IMR-90 (cell line): Measurements from ENCODE around the gene C11orf65. TPM values are rescaled to one million over a fixed set of nuclear protein-coding genes. Genes with fewer than 3 reads are reported as not detected.
"Not testable (repeated sequence)": the region's sequence is repeated elsewhere in the genome, so short reads cannot be mapped to it uniquely, and the experiment has no call there.

Experiments used
- ATAC-seq: fragments of 200-7000 bp; cut with Tn5 transposase; 2 replicates; pipeline ENCODE4 v1.9.1; 2020; ENCODE audit warnings: low read depth, mild to moderate bottlenecking, moderate library complexity
- BruUV-seq: library from RNA; stranded (reverse); fragments of 400-500 nt; replicated peaks from 2 replicates; lab custom pipeline; 2021; lab: Mats Ljungman, UMichigan
- CTCF ChIA-PET: fragments of 300-600 bp; formaldehyde crosslinking; extraction: SDS; loops from one replicate; lab custom pipeline; 2021; ENCODE audit warnings: antibody characterized with exemption; lab: Yijun Ruan, JAX
- POLR2A ChIA-PET: fragments of 300-600 bp; sonication (Branson Sonifier 250); formaldehyde crosslinking; loops from one replicate; lab custom pipeline; 2022; ENCODE audit warnings: antibody characterized with exemption; ENCODE audit not compliant: unreplicated experiment; lab: Charles Lee
- DNase-seq: peaks from one replicate; pipeline ENCODE4 v3.0.0; 2013
- H2AFZ ChIP-seq: replicated peaks from 2 replicates; pipeline ENCODE3; 2013; ENCODE audit warnings: low read length, mild to moderate bottlenecking; ENCODE audit not compliant: poor library complexity
- H2AK5ac ChIP-seq: 2 replicates; pipeline ENCODE4 v1.6.1; 2013; ENCODE audit warnings: low read depth, low read length, inconsistent platforms
- H2AK9ac ChIP-seq: replicated peaks from 2 replicates; pipeline ENCODE3; 2013; ENCODE audit warnings: mild to moderate bottlenecking, low read depth, low read length, moderate library complexity; ENCODE audit not compliant: poor library complexity
- H2BK120ac ChIP-seq: 2 replicates; pipeline ENCODE4 v1.6.1; 2013; ENCODE audit warnings: low read depth, low read length, inconsistent platforms
- H2BK15ac ChIP-seq: 3 replicates; pipeline ENCODE4 v1.6.1; 2013; ENCODE audit warnings: low read depth, low read length, inconsistent platforms
- H2BK20ac ChIP-seq: 2 replicates; pipeline ENCODE4 v1.6.1; 2013; ENCODE audit warnings: low read depth, mild to moderate bottlenecking, inconsistent platforms, low read length, moderate library complexity
- H2BK5ac ChIP-seq: 2 replicates; pipeline ENCODE4 v1.6.1; 2013; ENCODE audit warnings: mild to moderate bottlenecking, low read depth, low read length, inconsistent platforms; ENCODE audit not compliant: poor library complexity, severe bottlenecking
- H3K14ac ChIP-seq: replicated peaks from 2 replicates; pipeline ENCODE4 v1.6.1; 2013; ENCODE audit warnings: low read depth, low read length, inconsistent platforms
- H3K18ac ChIP-seq: 2 replicates; pipeline ENCODE4 v1.6.1; 2013; ENCODE audit warnings: low read depth, low read length, control low read depth
- H3K23ac ChIP-seq: 2 replicates; pipeline ENCODE4 v1.6.1; 2013; ENCODE audit warnings: low read depth, low read length, inconsistent platforms
- H3K27ac ChIP-seq: 2 replicates; pipeline ENCODE4 v1.5.1; 2013; ENCODE audit warnings: mild to moderate bottlenecking, control low read depth, low read length; ENCODE audit not compliant: insufficient read depth
- H3K27me3 ChIP-seq: 2 replicates; pipeline ENCODE4 v1.6.1; 2013; ENCODE audit warnings: low read length; ENCODE audit not compliant: control insufficient read depth, insufficient read depth
- H3K36me3 ChIP-seq: 2 replicates; pipeline ENCODE4 v1.6.1; 2013; ENCODE audit warnings: low read length, mixed read lengths; ENCODE audit not compliant: control insufficient read depth, insufficient read depth
- H3K4ac ChIP-seq: 2 replicates; pipeline ENCODE4 v1.6.1; 2013; ENCODE audit warnings: low read depth, low read length, inconsistent platforms
- H3K4me1 ChIP-seq: 2 replicates; pipeline ENCODE4 v1.6.1; 2013; ENCODE audit warnings: low read length, mixed read lengths; ENCODE audit not compliant: control insufficient read depth, insufficient read depth
- H3K4me2 ChIP-seq: 2 replicates; pipeline ENCODE4 v1.6.1; 2013; ENCODE audit warnings: low read depth, mild to moderate bottlenecking, control low read depth, low read length, moderate library complexity
- H3K4me3 ChIP-seq: 2 replicates; pipeline ENCODE4 v1.5.1; 2013; ENCODE audit warnings: low read depth, mild to moderate bottlenecking, control low read depth, low read length, moderate library complexity; ENCODE audit not compliant: insufficient read depth
- H3K56ac ChIP-seq: 2 replicates; pipeline ENCODE4 v1.6.1; 2013; ENCODE audit warnings: low read length, inconsistent platforms; ENCODE audit not compliant: insufficient read depth; ENCODE audit errors: extremely low read depth
- H3K79me1 ChIP-seq, 2 experiments: 2 replicates each; pipeline ENCODE4 v1.6.1; 2013; ENCODE audit warnings: low read length in 2 of 2, inconsistent platforms in 1 of 2, low read depth in 1 of 2
- H3K9ac ChIP-seq: 2 replicates; pipeline ENCODE4 v1.6.1; 2013; ENCODE audit warnings: low read depth, low read length, control low read depth
- H3K9me1 ChIP-seq: 2 replicates; pipeline ENCODE4 v1.6.1; 2013; ENCODE audit warnings: low read length, inconsistent platforms; ENCODE audit not compliant: insufficient read depth
- H3K9me3 ChIP-seq: 2 replicates; pipeline ENCODE4 v1.6.1; 2013; ENCODE audit warnings: low read length; ENCODE audit not compliant: control insufficient read depth, insufficient read depth
- H4K20me1 ChIP-seq: 2 replicates; pipeline ENCODE4 v1.6.1; 2013; ENCODE audit warnings: low read length, inconsistent platforms; ENCODE audit not compliant: insufficient read depth
- H4K5ac ChIP-seq: 2 replicates; pipeline ENCODE4 v1.6.1; 2013; ENCODE audit warnings: mild to moderate bottlenecking, low read depth, low read length, control low read depth
- H4K8ac ChIP-seq, 2 experiments: 2 replicates each; pipeline ENCODE4 v1.6.1; 2013; ENCODE audit warnings: low read depth in 2 of 2, low read length in 2 of 2, control low read depth in 1 of 2, inconsistent platforms in 1 of 2
- H4K91ac ChIP-seq: 2 replicates; pipeline ENCODE4 v1.6.1; 2013; ENCODE audit warnings: low read depth, low read length, inconsistent platforms; ENCODE audit not compliant: insufficient read depth
- MAFK ChIP-seq: IDR thresholded peaks from 2 replicates; pipeline ENCODE4 v1.6.1; 2012; ENCODE audit warnings: low read depth, low read length, improper control_type of control experiment
- WGBS, 2 experiments: methylation state at CpG; one replicate each; pipeline versions ENCODE4 v1.1.5 to v1.1.7; 2013; ENCODE audit warnings: missing lambda C conversion rate in 2 of 2; ENCODE audit not compliant: insufficient read length in 1 of 2; ENCODE audit errors: extremely low coverage in 2 of 2; 5-methylcytosine and 5-hydroxymethylcytosine counted together
- dilution Hi-C: fragments of 300-500 bp; cut with HindIII; formaldehyde crosslinking; loops from one replicate; pipeline ENCODE4 v1.14.3; 2018; ENCODE audit warnings: low sequenced_read_pairs; ENCODE audit not compliant: unreplicated experiment
- in situ Hi-C: fragments of 300-500 bp; cut with MboI; formaldehyde crosslinking; loops from 3 replicates; pipeline ENCODE4 v1.14.3; 2019; ENCODE audit warnings: low sequenced_read_pairs, inconsistent platforms, mixed read lengths
- intact Hi-C: fragments of 100-400 bp; cut with micrococcal nuclease; formaldehyde crosslinking; loops from 2 replicates; pipeline ENCODE4 v1.10.0; 2022
- polyA plus RNA-seq, 3 experiments: library from polyadenylated mRNA; depleted of rRNA; stranded (reverse); fragments of >200 nt; gene quantifications; 2 replicates each; pipeline ENCODE4 v1.2.3, GENCODE V29; 2012; ENCODE audit warnings: low replicate concordance in 1 of 3
- total RNA-seq: library from RNA; depleted of rRNA; stranded (reverse); fragments of >200 nt; gene quantifications from 2 replicates; pipeline ENCODE4 v1.2.3, GENCODE V29; 2012

Gene C11orf65
- total and polyA plus RNA-seq, 2 of the 4 experiments (the other 2 are of a cell fraction): 0.12 to 0.18 TPM

- Histone ChIP-seq H3K9me1 (no peaks in the 10 kb centered on the region), H3K4me2 (no peak overlapping the region), H3K36me3 (no peaks in the 10 kb centered on the region), H3K14ac (no peak overlapping the region), H3K4me1 (no peaks in the 10 kb centered on the region), H3K27me3 (no peaks in the 10 kb centered on the region), H3K18ac (no peak overlapping the region), H3K23ac (no peak overlapping the region), H3K9ac (no peak overlapping the region), H3K4ac (no peak overlapping the region), H3K4me3 (no peak overlapping the region), H4K20me1 (no peaks in the 10 kb centered on the region), H2BK20ac (no peak overlapping the region), H4K5ac (no peak overlapping the region), H2AK5ac (no peak overlapping the region), H2BK120ac (no peak overlapping the region), H2AK9ac (no peak overlapping the region), H3K79me1 (no peaks in the 10 kb centered on the region), H2BK5ac (no peak overlapping the region), H3K9me3 (no peaks in the 10 kb centered on the region), H2AFZ (no peak overlapping the region), H2BK15ac (no peak overlapping the region), H3K27ac (no peak overlapping the region), H4K91ac (no peak overlapping the region), H3K56ac (no peak overlapping the region), H4K8ac (no peak overlapping the region)
- ChIA-PET POLR2A (no interaction called here), CTCF (no interaction called here)
- ATAC-seq: no peak
- DNase-seq: no peak
- TF ChIP-seq MAFK: no peak
- no CpG with 5 or more reads among the region's 6 CpGs for WGBS, 2 experiments
- intact Hi-C loops (no loop called here), in situ Hi-C loops (no loop called here), dilution Hi-C loops (no loop called here)
- BruUV-seq: no TSS peak
Observed at GRCh38 chr11:108398439-108398838, 68.9 kb downstream of the C11orf65 start.

- H3K56ac ChIP-seq, H3K23ac ChIP-seq, H2BK20ac ChIP-seq, H3K79me1 ChIP-seq, H3K14ac ChIP-seq, H2BK15ac ChIP-seq, H4K5ac ChIP-seq, H3K4me1 ChIP-seq, H3K9me1 ChIP-seq, dilution Hi-C loops, H3K36me3 ChIP-seq, H3K9ac ChIP-seq, H3K4me2 ChIP-seq, BruUV-seq, DNase-seq, H3K27ac ChIP-seq, H2BK5ac ChIP-seq, H3K18ac ChIP-seq, H2BK120ac ChIP-seq, H4K91ac ChIP-seq, H4K8ac ChIP-seq, POLR2A ChIA-PET, H3K4ac ChIP-seq, H3K27me3 ChIP-seq, H2AK5ac ChIP-seq, intact Hi-C loops, H2AFZ ChIP-seq, H3K9me3 ChIP-seq, ATAC-seq, H3K4me3 ChIP-seq, in situ Hi-C loops, H2AK9ac ChIP-seq, H4K20me1 ChIP-seq: not testable (repeated sequence)
- CTCF ChIA-PET: interaction anchor here (0.9 kb wide), 1 partner anchor 32 kb away, joined by 3 read pairs; no protein-coding TSS in a partner anchor
- WGBS, 2 experiments: no CpG with 5 or more reads among the region's 6 CpGs
Observed at GRCh38 chr11:108396672-108397071, 70.7 kb downstream of the C11orf65 start.
